HEK293 (cell line): Measurements from ENCODE around the gene PTBP2.

Experiments used
- CTCF ChIA-PET: fragments of 350-600 bp; formaldehyde crosslinking; extraction: SDS; loops from one replicate; lab custom pipeline; 2021; ENCODE audit warnings: antibody characterized with exemption; lab: Yijun Ruan, JAX
- POLR2A ChIA-PET: fragments of 300-600 bp; formaldehyde crosslinking; extraction: SDS; loops from one replicate; lab custom pipeline; 2020; ENCODE audit warnings: antibody characterized with exemption, inconsistent platforms; lab: Yijun Ruan, JAX
- H3K27ac ChIP-seq: fragments of 200-500 bp; sonication (Bioruptor generic); 2 replicates; pipeline ENCODE4 v1.5.1; 2014; ENCODE audit warnings: low read depth, low read length, control low read depth, inconsistent platforms; ENCODE audit errors: extremely low read depth
- H3K36me3 ChIP-seq, 2 experiments: fragments of 200-500 bp in 1 of 2; sonication (Bioruptor generic) in 1 of 2; 1 replicate in 1 of 2; 2 replicates in 1 of 2; pipeline ENCODE4 v1.5.1; 2014 to 2017; ENCODE audit warnings: inconsistent platforms in 2 of 2, low read length in 2 of 2; ENCODE audit not compliant: control insufficient read depth in 2 of 2, insufficient read depth in 1 of 2
- H3K4me1 ChIP-seq: fragments of 200-500 bp; sonication (Bioruptor generic); 2 replicates; pipeline ENCODE4 v1.5.1; 2014; ENCODE audit warnings: mild to moderate bottlenecking, low read length, inconsistent platforms; ENCODE audit not compliant: control insufficient read depth, insufficient read depth
- H3K4me3 ChIP-seq: 2 replicates; pipeline ENCODE4 v1.5.1; 2011; ENCODE audit warnings: low read depth, mild to moderate bottlenecking, control low read depth, low read length, moderate library complexity
- H3K9me3 ChIP-seq: fragments of 200-500 bp; sonication (Bioruptor generic); 2 replicates; pipeline ENCODE4 v1.5.1; 2014; ENCODE audit warnings: low read depth, low read length, inconsistent platforms; ENCODE audit not compliant: control insufficient read depth, insufficient read depth
- GFI1B ChIP-seq: fragments of 450-650 bp; formaldehyde crosslinking; IDR thresholded peaks from 2 replicates; pipeline ENCODE4 v1.5.1; 2016; ENCODE audit warnings: missing biosample characterization, missing genetic modification characterization
- HIC1 ChIP-seq: fragments of 450-650 bp; formaldehyde crosslinking; IDR thresholded peaks from 2 replicates; pipeline ENCODE4 v1.5.1; 2016; ENCODE audit warnings: missing biosample characterization, missing genetic modification characterization
- HOXA7 ChIP-seq: sonication (generic); formaldehyde crosslinking; IDR thresholded peaks from 2 replicates; pipeline ENCODE4 v1.8.1; 2022; ENCODE audit warnings: missing genetic modification reagents, borderline replicate concordance
- KLF7 ChIP-seq: fragments of 450-650 bp; formaldehyde crosslinking; IDR thresholded peaks from 2 replicates; pipeline ENCODE4 v1.5.1; 2016; ENCODE audit warnings: missing biosample characterization, missing genetic modification characterization, borderline replicate concordance
- KLF8 ChIP-seq: fragments of 450-650 bp; formaldehyde crosslinking; IDR thresholded peaks from 2 replicates; pipeline ENCODE4 v1.5.1; 2016; ENCODE audit warnings: missing biosample characterization, missing genetic modification characterization
- MZF1 ChIP-seq: fragments of 450-650 bp; formaldehyde crosslinking; IDR thresholded peaks from 2 replicates; pipeline ENCODE4 v1.5.1; 2017; ENCODE audit warnings: missing biosample characterization, missing genetic modification characterization, borderline replicate concordance
- SALL2 ChIP-seq: fragments of 450-650 bp; formaldehyde crosslinking; IDR thresholded peaks from 2 replicates; pipeline ENCODE4 v1.5.0; 2017; ENCODE audit warnings: missing biosample characterization, mild to moderate bottlenecking, missing genetic modification characterization, borderline replicate concordance
- SETDB1 ChIP-seq: IDR thresholded peaks from one replicate; pipeline ENCODE4 v1.6.1; 2017; ENCODE audit warnings: mild to moderate bottlenecking, low read length, moderate library complexity, mixed read lengths; ENCODE audit not compliant: insufficient read length
- YY1 ChIP-seq: fragments of 450-650 bp; formaldehyde crosslinking; IDR thresholded peaks from 2 replicates; pipeline ENCODE4 v1.5.1; 2018; ENCODE audit warnings: missing biosample characterization, missing genetic modification characterization
- ZBTB21 ChIP-seq: fragments of 450-650 bp; formaldehyde crosslinking; IDR thresholded peaks from 2 replicates; pipeline ENCODE4 v1.5.1; 2017; ENCODE audit warnings: missing biosample characterization, missing genetic modification characterization
- ZBTB48 ChIP-seq: fragments of 450-650 bp; formaldehyde crosslinking; IDR thresholded peaks from 2 replicates; pipeline ENCODE4 v1.5.1; 2016; ENCODE audit warnings: missing biosample characterization, missing genetic modification characterization
- ZBTB6 ChIP-seq: fragments of 450-650 bp; formaldehyde crosslinking; IDR thresholded peaks from 2 replicates; pipeline ENCODE4 v1.5.1; 2017; ENCODE audit warnings: missing biosample characterization, missing genetic modification characterization
- ZBTB7A ChIP-seq: fragments of 450-650 bp; formaldehyde crosslinking; IDR thresholded peaks from 2 replicates; pipeline ENCODE4 v1.5.1; 2016; ENCODE audit warnings: low read depth, missing biosample characterization, missing genetic modification characterization
- ZFP3 ChIP-seq: fragments of 450-650 bp; formaldehyde crosslinking; IDR thresholded peaks from 2 replicates; pipeline ENCODE4 v1.5.1; 2016; ENCODE audit warnings: low read depth, missing biosample characterization, missing genetic modification characterization
- ZIC2 ChIP-seq: fragments of 450-650 bp; formaldehyde crosslinking; IDR thresholded peaks from 2 replicates; pipeline ENCODE4 v1.5.1; 2016; ENCODE audit warnings: missing biosample characterization, missing genetic modification characterization
- ZNF169 ChIP-seq: fragments of 450-650 bp; formaldehyde crosslinking; IDR thresholded peaks from 2 replicates; pipeline ENCODE4 v1.5.1; 2016; ENCODE audit warnings: missing biosample characterization, missing genetic modification characterization
- ZNF221 ChIP-seq: fragments of 450-650 bp; formaldehyde crosslinking; IDR thresholded peaks from 2 replicates; pipeline ENCODE4 v1.5.1; 2017; ENCODE audit warnings: missing biosample characterization, missing genetic modification characterization, borderline replicate concordance
- ZNF223 ChIP-seq: fragments of 450-650 bp; formaldehyde crosslinking; IDR thresholded peaks from 2 replicates; pipeline ENCODE4 v1.5.1; 2016; ENCODE audit warnings: missing biosample characterization, missing genetic modification characterization
- ZNF292 ChIP-seq: fragments of 450-650 bp; formaldehyde crosslinking; IDR thresholded peaks from 2 replicates; pipeline ENCODE4 v1.5.1; 2016; ENCODE audit warnings: low read depth, missing biosample characterization, missing genetic modification characterization, borderline replicate concordance
- ZNF362 ChIP-seq: fragments of 450-650 bp; formaldehyde crosslinking; IDR thresholded peaks from 2 replicates; pipeline ENCODE4 v1.5.1; 2016; ENCODE audit warnings: missing biosample characterization, missing genetic modification characterization
- ZNF433 ChIP-seq: fragments of 450-650 bp; formaldehyde crosslinking; IDR thresholded peaks from 2 replicates; pipeline ENCODE4 v1.5.1; 2016; ENCODE audit warnings: missing biosample characterization, missing genetic modification characterization, low read depth
- ZNF548 ChIP-seq: fragments of 450-650 bp; formaldehyde crosslinking; IDR thresholded peaks from 2 replicates; pipeline ENCODE4 v1.5.1; 2016; ENCODE audit warnings: missing biosample characterization, missing genetic modification characterization
- ZNF596 ChIP-seq: fragments of 450-650 bp; IDR thresholded peaks from 2 replicates; pipeline ENCODE4 v1.5.0; 2018; ENCODE audit warnings: missing biosample characterization, mild to moderate bottlenecking, missing genetic modification characterization, moderate library complexity
- ZNF645 ChIP-seq: fragments of 450-650 bp; formaldehyde crosslinking; IDR thresholded peaks from 2 replicates; pipeline ENCODE4; 2016; ENCODE audit warnings: missing biosample characterization, missing genetic modification characterization
- ZNF664 ChIP-seq: fragments of 450-650 bp; formaldehyde crosslinking; IDR thresholded peaks from 2 replicates; pipeline ENCODE4 v1.5.1; 2016; ENCODE audit warnings: missing biosample characterization, missing genetic modification characterization
- ZNF837 ChIP-seq: fragments of 450-650 bp; formaldehyde crosslinking; IDR thresholded peaks from 2 replicates; pipeline ENCODE4 v1.5.1; 2016; ENCODE audit warnings: missing biosample characterization, missing genetic modification characterization

Gene PTBP2

GRCh38 chr1:96746440-96747420 is 25.1 kb downstream of the PTBP2 start:
- no peak overlapping the region for H3K4me3 ChIP-seq
- no peak overlapping the region for H3K27ac ChIP-seq
- CTCF ChIA-PET: interaction anchor here (0.6 kb wide), 1 partner anchor 510 kb away, joined by 4 read pairs; no protein-coding TSS in a partner anchor
- peaks cover 8 to 13% of the 10 kb centered on the region in 2 experiments; a peak in 2 of 3 replicates for H3K36me3 ChIP-seq
- H3K4me1 ChIP-seq: peaks cover 3% of the 10 kb centered on the region; the same call in 1 of the 2 replicates
- TF ChIP-seq ZNF596 (tag by site-specific recombination) (no peak), KLF7 (tag by site-specific recombination) (no peak), ZNF837 (tag by site-specific recombination) (no peak), ZBTB48 (tag by site-specific recombination) (no peak), KLF8 (tag by site-specific recombination) (no peak), ZFP3 (tag by site-specific recombination) (no peak), SALL2 (tag by site-specific recombination) (no peak)
- H3K9me3 ChIP-seq: no peaks in the 10 kb centered on the region
- POLR2A ChIA-PET: no interaction called here

GRCh38 chr1:96747565-96747964 is 26.0 kb downstream of the PTBP2 start:
- CTCF ChIA-PET: no interaction called here
- H3K4me3 ChIP-seq: no peak overlapping the region
- POLR2A ChIA-PET: no interaction called here
- TF ChIP-seq ZNF362 (tag by site-specific recombination) (no peak), ZBTB21 (tag by site-specific recombination) (no peak), ZNF645 (tag by site-specific recombination) (no peak), ZBTB7A (tag by site-specific recombination) (no peak), ZNF169 (tag by site-specific recombination) (no peak), ZNF292 (no peak), ZBTB6 (no peak), HIC1 (tag by site-specific recombination) (no peak), ZNF221 (tag by site-specific recombination) (no peak), YY1 (tag by site-specific recombination) (no peak), GFI1B (tag by site-specific recombination) (no peak), ZNF223 (tag by site-specific recombination) (no peak), ZNF837 (tag by site-specific recombination) (no peak), SETDB1 (no peak), ZIC2 (tag by site-specific recombination) (no peak), ZNF548 (tag by site-specific recombination) (no peak), ZNF664 (tag by site-specific recombination) (no peak), ZNF433 (tag by site-specific recombination) (no peak), MZF1 (tag by site-specific recombination) (no peak), HOXA7 (no peak)
- TF ChIP-seq, all 188 proteins: peak for 0
- Histone ChIP-seq H3K36me3 (peaks cover 14 to 21% of the 10 kb centered on the region in 2 experiments), H3K27ac (no peak overlapping the region), H3K4me1 (peaks cover 3% of the 10 kb centered on the region; the same call in 1 of the 2 replicates), H3K9me3 (no peaks in the 10 kb centered on the region)
